ENCODE results near the gene KISS1.

- TF ChIP-seq CTCF (IDR thresholded peaks at IDR 0.05) (no peak), POLR2A (IDR thresholded peaks at IDR 0.05) (no peak)
Measured at GRCh38 chr1:204186597-204186996, 9.7 kb downstream of the KISS1 start.
